HepG2 (cell line): ENCODE results near the gene RBP5. TPM values are rescaled to one million over a fixed set of nuclear protein-coding genes. Genes with fewer than 3 reads are reported as not detected.

Source experiments
- ADNP ChIP-seq: sonication (generic); formaldehyde crosslinking; IDR thresholded peaks from 2 replicates; pipeline ENCODE4 v1.4.0; 2020; ENCODE audit warnings: missing genetic modification reagents
- CTCF ChIP-seq: sonication (generic); formaldehyde crosslinking; IDR thresholded peaks from 2 replicates; pipeline ENCODE4 v1.5.0; 2020; ENCODE audit warnings: mild to moderate bottlenecking, missing genetic modification reagents, moderate library complexity
- FOXK2 ChIP-seq: fragments of 450-650 bp; IDR thresholded peaks from 2 replicates; pipeline ENCODE4 v1.6.1; 2016
- FOXM1 ChIP-seq: sonication (generic); formaldehyde crosslinking; IDR thresholded peaks from 2 replicates; pipeline ENCODE4 v1.5.0; 2020; ENCODE audit warnings: missing genetic modification reagents
- HMG20B ChIP-seq: conservative IDR thresholded peaks from 2 replicates; pipeline ENCODE4 v1.6.1; 2016; ENCODE audit warnings: missing genetic modification reagents, missing compliant biosample characterization
- HMGXB3 ChIP-seq: sonication (generic); formaldehyde crosslinking; IDR thresholded peaks from 2 replicates; pipeline ENCODE4 v1.4.0; 2020; ENCODE audit warnings: missing genetic modification reagents, borderline replicate concordance
- HNF4G ChIP-seq, 2 experiments: sonication (generic) in 1 of 2; formaldehyde crosslinking in 1 of 2; IDR thresholded peaks; 2 replicates each; pipeline versions ENCODE4 v1.4.0 to v1.6.1; 2011 to 2020; ENCODE audit warnings: borderline replicate concordance in 2 of 2, low read depth in 2 of 2, mild to moderate bottlenecking in 2 of 2, low read length in 1 of 2, missing genetic modification reagents in 1 of 2, moderate library complexity in 1 of 2
- IRF2 ChIP-seq: IDR thresholded peaks from 2 replicates; pipeline ENCODE4 v1.6.1; 2018; ENCODE audit warnings: missing genetic modification reagents, missing compliant biosample characterization
- LBX2 ChIP-seq: sonication (generic); formaldehyde crosslinking; IDR thresholded peaks from 2 replicates; pipeline ENCODE4 v1.5.0; 2020; ENCODE audit warnings: missing genetic modification reagents, mild to moderate bottlenecking, borderline replicate concordance
- MAFF ChIP-seq: IDR thresholded peaks from 2 replicates; pipeline ENCODE4 v1.6.1; 2011; ENCODE audit warnings: low read depth, low read length, improper control_type of control experiment
- MTF1 ChIP-seq: sonication (generic); formaldehyde crosslinking; IDR thresholded peaks from 2 replicates; pipeline ENCODE4 v1.5.0; 2020; ENCODE audit warnings: missing genetic modification reagents
- POLR2G ChIP-seq: fragments of 200-400 bp; formaldehyde crosslinking; IDR thresholded peaks from 2 replicates; pipeline ENCODE4 v1.6.1; 2018; ENCODE audit warnings: mild to moderate bottlenecking, low read depth, low read length, moderate library complexity
- SKI ChIP-seq: fragments of 450-650 bp; IDR thresholded peaks from one replicate; pipeline ENCODE4 v1.6.1; 2018; ENCODE audit warnings: mild to moderate bottlenecking; ENCODE audit not compliant: partially characterized antibody
- TAF1 ChIP-seq: sonication (generic); formaldehyde crosslinking; IDR thresholded peaks from 2 replicates; pipeline ENCODE4 v1.4.0; 2020; ENCODE audit warnings: missing genetic modification reagents
- THRA ChIP-seq: sonication (generic); formaldehyde crosslinking; IDR thresholded peaks from 2 replicates; pipeline ENCODE4 v1.4.0; 2020; ENCODE audit warnings: missing genetic modification reagents, borderline replicate concordance
- ZBTB1 ChIP-seq: sonication (generic); formaldehyde crosslinking; IDR thresholded peaks from 2 replicates; pipeline ENCODE4 v1.4.0; 2020; ENCODE audit warnings: missing genetic modification reagents, borderline replicate concordance
- ZFP36 ChIP-seq: fragments of 150-350 bp; IDR thresholded peaks from 2 replicates; pipeline ENCODE4 v1.6.1; 2018; ENCODE audit warnings: borderline replicate concordance, low read length, low read depth; ENCODE audit not compliant: partially characterized antibody
- ZFP41 ChIP-seq: sonication (generic); formaldehyde crosslinking; IDR thresholded peaks from 2 replicates; pipeline ENCODE4 v1.4.0; 2020; ENCODE audit warnings: mild to moderate bottlenecking, missing genetic modification reagents, borderline replicate concordance
- ZNF33B ChIP-seq: sonication (generic); formaldehyde crosslinking; IDR thresholded peaks from 2 replicates; pipeline ENCODE4 v1.5.1; 2020; ENCODE audit warnings: mild to moderate bottlenecking, missing genetic modification reagents
- ZNF446 ChIP-seq: sonication (generic); formaldehyde crosslinking; IDR thresholded peaks from 2 replicates; pipeline ENCODE4 v1.5.0; 2020; ENCODE audit warnings: mild to moderate bottlenecking, missing genetic modification reagents
- ZNF530 ChIP-seq: sonication (generic); formaldehyde crosslinking; IDR thresholded peaks from 2 replicates; pipeline ENCODE4 v1.5.0; 2020; ENCODE audit warnings: low read depth, mild to moderate bottlenecking, missing genetic modification reagents
- ZNF563 ChIP-seq: sonication (generic); formaldehyde crosslinking; IDR thresholded peaks from 2 replicates; pipeline ENCODE4 v1.8.0; 2022; ENCODE audit warnings: mild to moderate bottlenecking, moderate library complexity, missing genetic modification reagents
- ZNF564 ChIP-seq: sonication (generic); formaldehyde crosslinking; IDR thresholded peaks from 2 replicates; pipeline ENCODE4 v1.8.1; 2023; ENCODE audit warnings: mild to moderate bottlenecking, missing genetic modification reagents
- polyA plus RNA-seq, 8 experiments: library from polyadenylated mRNA; depleted of rRNA in 3 of 8; stranded (reverse) in 7 of 8; unstranded in 1 of 8; fragments of >200 nt; fragmentation: Illumina TruSeq in 4 of 8; extraction: Trizol in 4 of 8; gene quantifications; 2 replicates each; pipeline versions ENCODE4 v1.2.1 to v1.2.3, GENCODE V29; 2011 to 2016; ENCODE audit warnings: low read depth in 4 of 8, missing spikeins in 1 of 8, mixed read lengths in 1 of 8; ENCODE audit not compliant: insufficient read depth in 1 of 8
- total RNA-seq, 5 experiments: library from RNA; depleted of rRNA; stranded (reverse); fragments of >200 nt; fragmentation: Illumina TruSeq; extraction: Trizol; gene quantifications; 2 replicates each; pipeline ENCODE4 v1.2.3, GENCODE V29; 2016; ENCODE audit warnings: low read depth in 1 of 5

RBP5 gene
- total and polyA plus RNA-seq, 2 of the 13 experiments (the other 11 are each of a cell fraction or from before 2014, with no cell fraction given) = 13.8 to 19.8 TPM

GRCh38 chr12:7123806-7124522 lies 4.7 kb downstream of the RBP5 start (continued):
- TF ChIP-seq HNF4G (IDR thresholded peaks at IDR 0.05; ENCODE audit: borderline replicate concordance, low read depth, low read length) (peak; percentile 97), HNF4G (CRISPR knock-in tag; IDR thresholded peaks at IDR 0.05; ENCODE audit: borderline replicate concordance, low read depth) (peak; percentile 91; the same call in 1 of the 2 replicates), FOXM1 (CRISPR knock-in tag) (no peak), SKI (peak; percentile 45), LBX2 (CRISPR knock-in tag) (no peak), HMGXB3 (0 out of 2 replicates have a peak, but pooled peaks have one; percentile 39), HMG20B (no peak), ZNF33B (CRISPR knock-in tag) (no peak), MTF1 (no peak), ZNF530 (CRISPR knock-in tag) (no peak), ZFP41 (no peak), ZNF446 (CRISPR knock-in tag) (no peak), ADNP (no peak), ZNF564 (no peak), TAF1 (CRISPR knock-in tag) (no peak), ZBTB1 (CRISPR knock-in tag) (no peak), CTCF (CRISPR knock-in tag) (no peak), FOXK2 (no peak), MAFF (0 out of 2 replicates have a peak, but pooled peaks have one; percentile 60), ZFP36 (no peak), ZNF563 (CRISPR knock-in tag) (no peak), POLR2G (peak; percentile 76), IRF2 (CRISPR knock-in tag) (no peak), THRA (peak; percentile 99)
